Peyer's patch (tissue), 4 donors: Measurements from ENCODE around the gene ARPC5L. TPM values are rescaled to one million over a fixed set of nuclear protein-coding genes. Genes with fewer than 3 reads are reported as not detected.
"Not testable (repeated sequence)": the region's sequence is repeated elsewhere in the genome, so short reads cannot be mapped to it uniquely, and the experiment has no call there.

Source experiments
- DNase-seq, 3 donors: peaks; one replicate each; pipeline ENCODE4 v3.0.0-alpha.2; 2017 to 2019
- H3K27ac ChIP-seq, 4 donors: fragments of 200-600 bp; sonication (generic); one replicate each; pipeline ENCODE4 v1.5.1; 2016 to 2019
- H3K27me3 ChIP-seq, 2 donors: fragments of 200-600 bp; sonication (generic); one replicate each; pipeline ENCODE4 v1.5.1; 2019
- H3K36me3 ChIP-seq, 3 donors: fragments of 200-600 bp; sonication (generic); one replicate each; pipeline ENCODE4 v1.5.1; 2016 to 2019
- H3K4me1 ChIP-seq, 4 donors: fragments of 200-600 bp; sonication (generic); one replicate each; pipeline ENCODE4 v1.5.1; 2016 to 2019
- H3K4me3 ChIP-seq, 4 donors: fragments of 200-600 bp; sonication (generic); 1 replicate in 3 of 4; 2 replicates in 1 of 4; pipeline ENCODE4 v1.5.1; 2016 to 2019; ENCODE audit warnings: mild to moderate bottlenecking in 1 of 4
- H3K9me3 ChIP-seq, 4 donors: fragments of 200-600 bp; sonication (generic); one replicate each; pipeline ENCODE4 v1.5.1; 2016 to 2019; ENCODE audit warnings: mild to moderate bottlenecking in 1 of 4
- CTCF ChIP-seq, 6 experiments: fragments of 450-650 bp in 4 of 6; fragments of 200-600 bp in 2 of 6; sonication (generic) in 1 of 6; IDR thresholded peaks; one replicate each; pipeline ENCODE4 v1.5.1; 2017 to 2019; ENCODE audit warnings: antibody characterized with exemption in 6 of 6, mild to moderate bottlenecking in 3 of 6, moderate library complexity in 1 of 6
- POLR2A ChIP-seq, 2 donors: fragments of 450-650 bp; IDR thresholded peaks; one replicate each; pipeline ENCODE4 v1.5.1; 2017; ENCODE audit warnings: antibody characterized with exemption in 2 of 2, mild to moderate bottlenecking in 2 of 2, moderate library complexity in 2 of 2
- small RNA-seq, 2 donors: library from RNA; depleted of rRNA; stranded (forward); fragments of <200 nt; gene quantifications; one replicate each; pipeline ENCODE3, GENCODE V24; 2016
- total RNA-seq, 4 donors: library from RNA; depleted of rRNA; stranded (reverse); fragments of >200 nt; gene quantifications; one replicate each; pipeline ENCODE4 v1.1.0, GENCODE V29; 2016

The ARPC5L gene
- total RNA-seq, 4 donors from 2014 or later, result 15.7 to 23.5 (median 18.0) TPM

GRCh38 chr9:124908098-124908497 lies 46.2 kb downstream of the ARPC5L start:
- TF ChIP-seq POLR2A (IDR thresholded peaks at IDR 0.05), result no peak
- TF ChIP-seq CTCF (IDR thresholded peaks at IDR 0.05), result no peak
- Histone ChIP-seq H3K9me3 (no peaks in the 10 kb centered on the region), H3K27ac (no peak overlapping the region), H3K36me3 (peaks cover 0 to 55% (median 0%) of the 10 kb centered on the region in 3 donors), H3K27me3 (no peaks in the 10 kb centered on the region), H3K4me1 (peaks cover 0 to 8% (median 0%) of the 10 kb centered on the region in 4 donors), H3K4me3 (no peak overlapping the region)
- DNase-seq, result no peak

- TF ChIP-seq POLR2A (IDR thresholded peaks at IDR 0.05) (no peak), CTCF (IDR thresholded peaks at IDR 0.05) (no peak)
- no peaks in the 10 kb centered on the region for H3K9me3 ChIP-seq
- H3K27ac ChIP-seq, result no peak overlapping the region
- peaks cover 0 to 53% (median 0%) of the 10 kb centered on the region in 3 donors for H3K36me3 ChIP-seq
- H3K4me3 ChIP-seq, result no peak overlapping the region
- H3K27me3 ChIP-seq, result no peaks in the 10 kb centered on the region
- DNase-seq, result no peak
- H3K4me1 ChIP-seq, result peaks cover 0 to 8% (median 0%) of the 10 kb centered on the region in 4 donors
These were observed 49.8 kb downstream of the ARPC5L start for GRCh38 chr9:124911766-124912165.

- Histone ChIP-seq H3K27me3 (no peaks in the 10 kb centered on the region), H3K4me1 (no peaks in the 10 kb centered on the region), H3K9me3 (no peaks in the 10 kb centered on the region), H3K27ac (no peak overlapping the region), H3K4me3 (no peak overlapping the region), H3K36me3 (peaks cover 0 to 54% (median 0%) of the 10 kb centered on the region in 3 donors)
- TF ChIP-seq POLR2A (IDR thresholded peaks at IDR 0.05) (no peak), CTCF (IDR thresholded peaks at IDR 0.05) (no peak)
- no peak for DNase-seq
These were observed 51.4 kb downstream of the ARPC5L start for GRCh38 chr9:124913378-124913777.

- Histone ChIP-seq H3K27me3 (no peaks in the 10 kb centered on the region), H3K9me3 (no peaks in the 10 kb centered on the region), H3K27ac (no peak overlapping the region), H3K4me1 (no peaks in the 10 kb centered on the region), H3K4me3 (no peak overlapping the region), H3K36me3 (peaks cover 0 to 60% (median 0%) of the 10 kb centered on the region in 3 donors)
- DNase-seq, result no peak
- TF ChIP-seq POLR2A (IDR thresholded peaks at IDR 0.05) (no peak), CTCF (IDR thresholded peaks at IDR 0.05) (no peak)
These were observed 52.9 kb downstream of the ARPC5L start for GRCh38 chr9:124914753-124915405.

- H3K36me3 ChIP-seq, result peaks cover 0 to 49% (median 0%) of the 10 kb centered on the region in 3 donors
- H3K9me3 ChIP-seq, result not testable (repeated sequence)
- peak in 1 of 3 donors; percentile 66 for DNase-seq
These were observed 58.5 kb downstream of the ARPC5L start for GRCh38 chr9:124920394-124920793.

More at GRCh38 chr9:124920394-124920793, 58.5 kb downstream of the ARPC5L start:
- H3K27me3 ChIP-seq, H3K4me3 ChIP-seq, H3K27ac ChIP-seq, H3K4me1 ChIP-seq: not testable (repeated sequence)

Small RNA genes lying within 50 kb of the gene (small RNA-seq; reads per million reads assigned to genes)
- 0 reads per million in 2 donors for gene RNU4-82P

Other genes with a start within 250 kb of the ARPC5L start
- 10 to 100 TPM; 10.7 to 43.0 (median 28.1) TPM for gene NR6A1, start 90.8 kb upstream of the ARPC5L start, total RNA-seq
- gene OLFML2A, start 85.0 kb upstream of the ARPC5L start, total RNA-seq, result 10 to 100 TPM in 1 of 4 donors, 1 to 10 TPM in 2, under 1 TPM in 1; 0.88 to 10.0 (median 8.7) TPM
- gene WDR38, start 8.7 kb upstream of the ARPC5L start, total RNA-seq, result not detected
- 1,000 to 10,000 TPM in 1 of 4 donors, 100 to 1,000 TPM in 3; 462 to 1,338 (median 588) TPM for gene RPL35, start 173 bp upstream of the ARPC5L start, total RNA-seq
- 10 to 100 TPM; 27.0 to 52.8 (median 37.3) TPM for gene GOLGA1, start 79.0 kb downstream of the ARPC5L start, total RNA-seq